GM10266 (cell line): Measurements from ENCODE around the gene OR2AE1.

Experiments used
- DNase-seq: peaks from one replicate; pipeline ENCODE4 v3.0.0; 2012; ENCODE audit errors: extremely low spot score
- CTCF ChIP-seq: IDR thresholded peaks from 2 replicates; pipeline ENCODE4 v1.5.1; 2012; ENCODE audit warnings: mild to moderate bottlenecking, low read depth; ENCODE audit not compliant: control insufficient read depth, insufficient read depth; ENCODE audit errors: missing control alignments

OR2AE1 gene

GRCh38 chr7:99827040-99827778 lies 49.6 kb downstream of the OR2AE1 start:
- no peak for TF ChIP-seq CTCF
- DNase-seq: no peak
